Measurements from ENCODE around the gene CTBP2.

The CTBP2 gene

DNA sequence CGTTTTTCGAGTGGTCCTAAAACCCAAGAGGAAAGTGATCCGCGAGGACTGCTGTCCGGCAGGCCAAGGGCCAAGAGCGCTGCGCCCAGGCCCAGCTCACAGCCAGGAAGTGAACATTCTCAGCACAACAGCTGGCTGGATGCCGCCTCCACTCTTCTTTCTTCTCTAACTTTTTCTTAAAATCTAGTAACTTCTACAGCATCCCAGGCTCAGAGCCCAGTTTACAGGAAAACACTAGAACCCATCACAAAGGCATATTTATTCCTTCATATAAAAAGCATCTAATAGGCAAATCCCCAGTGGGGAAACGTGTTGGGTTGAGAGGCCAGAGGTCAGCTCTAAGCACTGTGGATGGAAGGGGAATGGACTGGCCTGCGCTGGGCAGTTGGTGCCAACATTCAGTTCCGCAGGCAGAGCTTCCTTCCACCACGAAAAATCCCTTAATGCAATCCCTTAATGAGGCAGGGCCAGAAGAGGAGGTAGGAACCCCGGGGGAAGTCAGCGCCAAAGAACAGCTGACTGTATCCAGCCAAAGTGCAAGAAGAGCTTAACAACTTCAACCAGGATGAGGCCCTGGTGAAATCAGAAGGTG lies 143.7 kb downstream of the CTBP2 start:
- DNase-seq = no peak

DNA sequence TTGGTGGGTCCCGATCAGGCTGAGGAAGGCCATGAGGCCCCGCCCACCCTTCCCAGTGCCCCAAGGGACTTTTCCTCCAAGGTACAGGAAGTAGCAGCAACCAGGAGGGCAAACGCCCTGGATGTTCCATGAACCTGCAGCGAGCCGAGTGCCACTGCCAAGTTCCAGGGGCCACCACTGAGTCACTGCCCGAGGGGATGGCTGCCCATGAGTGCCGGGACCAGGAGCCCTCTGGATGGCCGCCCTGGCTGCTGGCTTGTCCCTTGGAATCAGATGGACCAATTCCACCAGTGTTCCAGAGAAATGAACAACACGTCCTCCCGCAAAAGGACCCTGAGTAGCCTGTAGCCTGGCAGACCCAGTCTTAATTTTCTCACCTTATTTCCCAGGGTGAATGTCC lies 144.2 kb downstream of the CTBP2 start:
- no peak for DNase-seq

DNA sequence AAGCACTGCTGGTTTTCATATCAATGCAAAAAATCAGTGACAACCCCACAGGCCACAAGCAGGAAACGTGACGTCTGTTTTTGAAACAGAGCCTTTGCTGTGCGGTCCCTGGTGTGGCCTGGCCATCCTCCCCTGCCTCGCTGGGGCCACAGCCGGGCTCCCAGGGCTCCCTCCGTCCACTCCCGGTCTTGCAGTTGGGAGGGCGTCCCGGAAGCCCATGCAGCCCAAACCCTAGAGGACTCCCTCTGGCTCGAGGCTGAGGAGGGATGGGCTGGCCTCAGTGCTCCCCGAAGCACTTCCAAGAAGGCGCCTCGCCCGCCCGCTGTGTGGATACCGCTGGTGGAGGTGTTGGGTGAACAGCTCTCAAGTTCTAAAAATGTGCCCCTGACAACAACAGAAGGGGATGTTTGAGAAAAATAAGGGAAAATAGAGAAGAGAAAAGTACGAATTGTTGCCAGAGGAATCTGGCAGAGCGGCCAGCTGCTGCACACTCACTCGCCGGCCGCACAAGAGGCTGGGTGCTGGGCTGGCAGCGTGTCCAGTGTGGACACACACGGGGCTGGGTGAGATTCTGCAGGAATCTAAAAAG lies 144.9 kb downstream of the CTBP2 start:
- DNase-seq = no peak

DNA sequence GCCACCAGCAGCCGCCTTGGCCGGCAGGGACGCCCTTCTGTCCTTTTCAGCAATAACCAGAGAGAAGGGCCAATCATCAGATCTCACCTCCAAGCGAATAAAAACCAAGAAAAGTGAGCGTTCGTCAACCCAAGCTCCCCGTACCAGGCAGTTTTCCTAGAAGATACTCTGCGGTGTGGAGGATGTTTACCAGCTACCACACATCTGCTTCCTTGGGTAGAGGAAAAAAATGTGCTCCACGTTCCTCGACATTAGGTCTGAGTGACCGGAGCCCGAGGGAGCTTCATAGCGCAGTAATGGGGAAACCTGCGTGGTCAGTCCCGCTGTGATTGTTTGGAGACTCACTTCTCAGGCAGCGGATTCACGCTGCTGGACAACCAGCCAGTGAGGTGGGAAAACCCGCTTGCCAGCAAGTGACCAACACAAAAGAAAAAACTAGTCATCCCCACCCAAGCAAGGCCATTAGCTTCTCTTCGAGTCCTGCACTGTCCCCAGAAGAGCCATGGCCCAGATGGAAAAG lies 145.5 kb downstream of the CTBP2 start:
- no peak for DNase-seq

DNA sequence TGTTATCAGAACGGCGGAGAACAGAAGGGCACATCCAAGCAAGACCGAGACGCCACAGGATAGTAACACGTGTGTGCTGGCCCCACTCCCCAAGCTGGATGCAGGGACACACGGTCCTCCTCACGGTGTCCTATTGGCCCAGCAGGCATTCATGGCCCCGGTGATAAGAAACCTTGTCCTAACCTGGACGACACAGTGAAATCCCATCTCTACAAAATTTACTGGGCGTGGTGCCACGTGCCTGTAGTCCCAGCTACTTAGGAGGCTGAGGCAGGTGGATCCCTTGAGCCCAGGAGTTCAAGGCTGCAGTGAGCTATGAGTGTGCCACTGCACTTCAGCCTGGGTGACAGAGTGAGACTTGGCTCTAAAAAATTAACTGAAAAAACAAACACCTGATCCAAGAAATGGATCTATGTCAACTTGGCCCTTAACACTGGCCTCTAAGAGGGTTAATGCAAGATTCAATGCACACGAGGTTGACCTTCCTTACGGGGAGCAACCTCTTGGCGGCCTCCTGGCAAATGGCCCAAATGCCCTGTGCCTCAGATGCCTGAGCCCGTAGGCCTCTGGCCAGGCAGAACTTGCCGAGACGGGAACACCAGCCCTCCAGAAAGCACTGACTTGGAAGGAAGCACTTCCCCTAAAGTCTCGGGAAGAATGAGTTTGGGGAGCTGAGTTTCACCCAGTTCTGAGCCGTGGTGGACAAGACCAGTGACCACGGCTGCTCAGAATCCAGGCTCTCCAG lies 146.1 kb downstream of the CTBP2 start:
- DNase-seq = no peak

DNA sequence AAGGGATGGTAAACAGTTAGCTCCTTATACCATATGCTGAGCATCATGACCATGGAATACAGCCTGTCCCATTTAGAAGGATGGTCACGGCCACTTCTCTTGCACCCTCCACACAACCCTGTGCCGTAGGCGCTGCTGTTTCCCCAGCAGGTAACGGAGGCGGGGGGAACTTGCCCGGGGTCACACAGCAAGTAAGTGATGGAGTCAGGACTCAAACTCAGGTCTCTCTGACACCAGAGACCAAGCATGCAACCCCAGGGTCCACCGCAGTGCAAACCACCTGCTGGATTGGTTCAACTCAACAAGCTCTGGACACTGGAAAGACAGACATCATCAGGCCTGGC lies 146.9 kb downstream of the CTBP2 start:
- DNase-seq = no peak

DNA sequence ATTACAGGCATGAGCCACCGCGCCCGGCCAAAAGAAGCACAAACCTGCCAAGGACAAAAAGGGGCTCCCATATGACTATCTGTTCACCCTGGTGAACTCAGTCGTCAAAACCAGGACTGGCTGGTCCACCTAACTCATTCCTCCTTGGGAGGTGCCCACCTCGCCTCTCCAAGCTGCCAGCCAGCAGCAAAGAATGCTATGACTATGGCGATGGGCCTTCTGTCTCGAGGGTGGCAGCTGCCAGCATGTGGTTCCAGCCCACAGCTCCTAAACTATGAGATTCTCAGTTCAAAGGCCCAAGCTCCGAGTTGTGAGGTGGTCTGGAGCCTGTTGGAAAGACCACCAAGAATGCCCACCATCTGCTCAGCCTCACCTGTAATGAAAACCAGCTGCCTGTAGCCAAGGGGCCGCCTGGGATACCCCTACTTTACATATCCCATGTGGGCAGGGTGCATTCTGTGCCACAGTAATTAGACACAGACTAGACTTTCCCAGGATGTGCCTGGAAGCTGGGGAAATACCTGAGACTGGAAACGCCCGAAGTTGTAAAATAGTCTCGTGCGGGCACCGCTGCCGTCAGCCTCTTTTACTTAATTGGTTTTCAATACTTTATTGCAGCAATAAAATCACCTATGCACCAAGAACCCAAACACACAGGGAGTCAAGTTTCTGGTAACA lies 147.4 kb downstream of the CTBP2 start:
- no peak for DNase-seq

DNA sequence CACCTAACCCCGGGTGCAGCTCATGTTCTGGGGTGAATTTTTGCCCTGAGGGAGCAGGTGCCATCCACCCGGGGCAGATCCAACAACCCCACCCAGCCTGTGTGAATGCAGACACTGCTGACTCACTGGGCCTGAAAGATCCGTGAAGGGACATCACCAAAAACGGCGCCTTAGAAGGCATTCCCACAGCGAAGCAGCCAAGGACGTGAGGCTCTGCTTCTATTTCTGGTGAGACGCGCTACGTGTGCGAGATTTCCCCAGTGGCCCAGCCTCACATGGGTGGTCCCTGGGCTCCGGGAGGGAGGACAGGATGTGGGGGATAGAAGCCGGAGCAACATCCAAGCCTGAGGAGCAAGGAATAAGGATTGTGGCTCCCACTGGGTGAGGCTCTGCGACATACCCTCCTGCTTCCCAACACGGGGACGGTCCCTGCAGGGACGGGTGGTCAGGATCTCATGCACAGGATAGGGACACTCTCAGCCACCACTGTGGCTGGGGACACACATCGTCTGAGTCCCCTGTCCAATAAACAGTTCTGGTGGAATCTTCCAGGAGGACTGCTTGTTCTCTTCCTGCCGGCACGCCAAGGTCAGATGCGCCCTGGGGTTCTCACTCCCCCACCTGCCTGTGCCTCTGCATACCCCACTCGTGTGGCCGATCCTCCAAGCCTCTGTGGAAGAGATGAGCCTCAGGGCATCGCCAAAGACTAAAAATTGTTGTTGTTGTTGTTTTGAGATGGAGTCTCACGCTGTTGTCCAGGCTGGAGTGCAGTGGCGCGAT lies 148.2 kb downstream of the CTBP2 start:
- DNase-seq = no peak

DNA sequence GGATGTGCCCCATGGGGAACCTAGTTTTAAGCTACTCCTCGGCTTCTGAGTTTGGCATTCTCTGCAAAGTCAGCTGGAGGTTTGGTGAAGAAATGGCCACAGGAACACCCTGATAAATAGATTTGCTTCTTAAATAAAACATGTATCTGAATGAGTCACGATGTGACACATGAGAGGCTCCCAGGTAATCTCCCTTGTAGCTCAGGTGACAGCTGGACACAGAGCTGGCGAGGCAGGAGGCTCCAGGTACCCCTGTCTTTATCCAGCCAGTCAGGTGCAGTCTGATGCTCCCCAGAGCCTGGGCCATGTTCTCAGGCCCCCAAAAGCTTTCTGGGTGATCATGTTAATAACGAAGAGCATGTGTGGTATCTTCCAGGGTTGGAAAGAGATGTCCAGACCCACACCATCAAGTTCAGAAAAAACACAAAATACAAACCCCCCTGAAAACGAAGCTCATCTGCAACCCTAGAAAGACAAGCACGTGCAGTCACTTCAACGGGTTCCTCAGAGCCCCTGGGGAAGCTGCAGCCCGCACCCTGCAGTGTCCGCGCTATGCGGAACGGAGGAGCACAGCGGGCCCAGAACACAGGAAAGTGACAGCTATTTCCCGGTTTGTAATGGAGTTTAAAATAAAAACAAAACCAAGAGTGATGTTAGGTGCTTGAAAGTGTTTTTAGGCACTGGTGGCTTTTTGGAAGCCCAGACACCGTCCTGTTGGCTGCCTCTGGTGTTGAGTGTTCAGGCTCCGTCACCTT lies 149.0 kb downstream of the CTBP2 start:
- DNase-seq = no peak

DNA sequence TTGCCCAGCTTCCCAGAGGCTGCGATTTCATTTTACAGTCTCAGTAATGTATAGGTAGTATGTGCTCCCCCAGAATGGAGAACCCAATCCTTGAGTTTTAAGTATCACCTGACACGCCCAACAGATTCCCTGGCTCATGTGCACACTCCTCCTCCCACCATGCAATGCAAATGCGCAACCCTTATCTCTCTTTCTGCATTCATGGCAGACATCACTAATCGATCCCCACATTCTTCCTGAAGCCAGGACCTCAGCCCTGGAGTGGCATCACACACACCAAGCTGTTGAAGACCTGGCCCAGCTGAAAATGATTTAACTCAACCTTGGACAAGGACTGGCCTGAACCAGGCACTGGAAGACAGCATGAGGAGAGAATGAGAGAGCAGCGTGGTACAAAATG lies 150.0 kb downstream of the CTBP2 start:
- DNase-seq = no peak

DNA sequence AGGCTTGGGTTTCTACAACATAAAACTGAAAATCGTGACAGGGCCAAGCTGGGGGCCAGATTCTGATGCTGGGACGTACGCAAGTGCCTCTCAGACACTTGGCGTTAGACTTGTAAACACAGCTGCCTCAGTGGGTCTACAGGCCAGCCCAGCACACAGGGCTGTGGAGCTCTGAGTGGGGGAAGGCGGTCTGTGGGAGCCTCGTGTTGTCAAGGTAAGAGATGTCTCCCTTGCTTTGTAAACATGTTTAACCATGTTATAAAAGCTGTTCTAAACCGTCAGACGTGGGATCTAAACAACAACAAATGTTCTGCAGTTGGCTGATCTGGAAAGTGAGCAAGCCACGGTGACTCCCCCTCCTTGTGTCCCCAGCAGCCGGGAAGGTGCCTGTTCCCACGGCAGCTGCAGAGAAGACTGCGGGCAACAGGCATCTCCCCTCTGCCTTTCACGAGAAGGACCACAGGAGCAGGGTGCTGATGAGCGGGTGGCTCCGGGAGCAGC lies 150.7 kb downstream of the CTBP2 start:
- no peak for DNase-seq

DNA sequence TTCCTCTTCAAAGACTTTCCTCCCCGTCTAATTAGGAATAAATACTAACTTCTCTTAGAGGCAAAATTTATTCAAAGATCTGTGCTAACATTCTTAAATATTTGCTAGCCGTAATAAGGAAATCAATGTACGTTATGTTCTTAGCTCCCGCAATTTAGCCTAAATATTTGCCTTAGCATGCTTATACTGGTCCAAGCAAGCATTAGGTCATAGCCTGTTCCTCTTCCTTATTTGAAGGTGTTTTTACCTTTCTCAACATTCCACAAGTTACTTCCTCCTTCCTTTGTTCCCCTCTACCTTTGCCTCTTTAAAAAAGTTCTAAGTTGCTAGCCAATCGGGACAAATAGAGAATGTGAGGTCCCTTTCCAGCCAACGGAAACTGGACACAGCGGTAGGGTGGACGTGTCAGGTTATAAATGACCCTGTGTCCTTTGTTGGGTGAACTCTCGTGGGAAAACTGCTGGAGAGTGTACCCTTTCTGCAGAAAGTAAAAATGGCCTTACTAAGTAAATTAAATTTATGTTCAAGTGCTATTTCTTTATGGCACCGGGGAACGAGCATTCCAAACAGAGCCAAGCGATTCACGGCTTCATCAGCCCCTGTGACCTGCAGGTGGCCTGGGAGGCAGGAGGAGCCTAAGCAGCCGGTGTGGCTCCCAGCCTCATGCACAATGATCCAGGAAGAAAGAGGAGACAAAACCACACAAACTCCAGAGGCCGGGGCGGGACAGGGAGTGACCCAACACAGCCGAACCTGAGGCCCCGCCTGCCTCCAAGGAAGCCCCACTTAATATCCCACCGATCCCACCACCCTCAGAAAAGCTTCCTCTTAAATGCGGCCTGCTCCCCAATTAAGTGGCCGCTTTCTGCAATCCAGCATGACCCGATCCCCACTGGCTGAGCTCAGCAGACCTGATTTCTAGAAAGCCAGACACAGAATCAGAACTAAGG lies 151.4 kb downstream of the CTBP2 start:
- no peak for DNase-seq

DNA sequence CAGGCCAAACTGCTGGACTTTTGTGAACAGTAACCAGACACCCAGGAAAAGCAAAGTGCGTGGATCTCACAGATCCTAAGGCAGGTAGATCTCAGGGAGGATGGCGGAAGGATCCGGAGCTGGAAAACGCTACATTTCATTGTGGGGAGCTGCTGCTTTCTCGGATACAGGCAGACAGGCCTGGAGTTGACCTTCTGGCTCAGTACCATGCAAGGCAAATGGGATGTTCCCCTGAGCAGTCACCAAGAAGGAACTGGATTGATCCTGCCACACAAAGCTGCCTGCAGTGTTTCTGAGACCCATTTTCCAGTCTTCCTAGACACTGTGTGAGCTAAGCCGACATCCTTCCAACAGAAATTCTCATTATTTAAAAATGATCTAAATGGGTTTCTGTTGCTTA lies 152.9 kb downstream of the CTBP2 start:
- no peak for DNase-seq

DNA sequence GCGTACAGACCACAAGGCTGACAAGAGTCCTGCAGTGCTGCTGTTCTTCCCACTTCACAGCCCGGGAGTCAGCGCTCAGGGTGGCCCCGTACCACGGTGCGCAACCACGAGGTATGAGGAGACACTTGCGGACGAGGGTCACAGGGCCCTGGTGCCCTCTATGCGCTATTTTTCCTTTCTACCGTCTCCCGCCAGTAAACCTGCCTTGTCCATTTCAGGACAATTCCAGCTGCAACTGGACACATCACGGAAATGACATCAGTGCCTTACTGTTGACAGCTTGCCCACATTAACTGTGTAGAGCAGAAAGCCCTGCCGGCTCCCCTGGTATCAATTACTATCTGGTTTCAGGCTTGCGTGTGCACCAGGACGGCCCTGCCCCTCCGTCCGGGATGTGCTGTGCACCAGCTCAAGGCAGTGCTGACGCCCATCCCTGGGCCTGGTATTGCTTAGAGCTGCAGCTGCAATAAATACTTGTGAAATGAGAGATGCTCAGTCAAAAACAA lies 153.4 kb downstream of the CTBP2 start:
- no peak for DNase-seq

DNA sequence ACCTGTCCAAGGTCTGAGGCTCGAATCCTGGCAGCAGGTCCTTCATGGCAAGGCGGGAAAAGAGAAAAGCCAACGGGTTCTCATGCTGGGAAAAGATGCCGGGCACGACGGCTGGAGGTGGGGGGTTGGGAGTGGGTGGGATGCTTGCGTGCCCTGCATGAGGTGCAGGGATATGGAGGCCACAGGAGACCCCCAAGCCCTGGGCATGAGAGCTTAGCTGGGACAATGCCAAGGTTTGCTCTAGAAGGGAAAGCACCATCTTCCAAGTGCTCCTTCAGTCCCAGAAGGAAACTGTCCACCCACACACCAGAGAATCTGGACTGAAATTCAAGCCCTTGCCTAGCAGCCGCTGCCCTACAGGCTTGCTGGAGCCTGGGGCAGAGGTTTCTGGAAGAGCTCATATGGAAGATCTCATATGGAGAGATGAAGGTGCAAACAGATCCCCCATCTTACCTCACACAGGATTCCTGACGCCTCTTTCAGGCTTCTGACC lies 154.1 kb downstream of the CTBP2 start:
- no peak for DNase-seq

DNA sequence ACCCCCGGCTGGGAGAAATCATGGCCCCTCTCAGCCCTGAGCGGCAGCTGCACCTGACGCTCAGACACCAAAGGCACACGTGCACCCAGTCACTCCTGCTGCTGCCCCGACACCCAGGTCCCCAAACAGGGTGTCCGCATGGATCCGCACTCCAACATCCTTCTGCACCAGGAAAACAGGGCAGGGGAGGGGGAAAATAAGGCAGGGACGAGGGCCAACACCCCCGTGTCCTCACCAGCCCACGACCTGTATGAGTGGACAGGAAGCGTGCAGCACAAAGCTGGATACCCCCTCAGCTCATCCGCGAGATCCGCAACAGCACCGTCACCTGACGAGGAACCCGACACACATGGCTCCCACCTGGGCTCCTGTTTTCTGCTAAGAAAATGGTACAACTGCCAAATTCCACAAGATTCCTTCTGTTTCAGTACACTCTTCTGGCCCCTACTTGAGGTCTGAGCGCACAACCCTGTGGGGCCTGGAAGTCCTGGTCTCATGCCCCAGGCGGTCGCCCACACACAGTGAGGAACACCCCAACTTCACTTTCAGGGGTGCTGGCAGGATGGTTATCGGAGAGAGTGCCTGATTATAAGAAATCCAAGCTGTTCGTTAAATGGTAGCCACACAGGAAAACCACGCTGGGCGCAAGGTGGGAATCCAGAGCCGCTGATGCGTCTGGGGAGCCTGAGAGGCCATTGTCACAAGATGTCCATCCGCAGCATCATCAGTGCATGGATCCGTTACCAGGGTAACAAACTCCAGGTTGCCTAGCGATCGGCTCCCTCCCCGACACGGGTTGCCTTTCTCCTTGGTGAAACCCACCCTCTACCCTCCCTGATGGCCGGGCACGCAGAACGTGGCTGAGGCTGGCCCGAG lies 154.8 kb downstream of the CTBP2 start:
- no peak for DNase-seq

DNA sequence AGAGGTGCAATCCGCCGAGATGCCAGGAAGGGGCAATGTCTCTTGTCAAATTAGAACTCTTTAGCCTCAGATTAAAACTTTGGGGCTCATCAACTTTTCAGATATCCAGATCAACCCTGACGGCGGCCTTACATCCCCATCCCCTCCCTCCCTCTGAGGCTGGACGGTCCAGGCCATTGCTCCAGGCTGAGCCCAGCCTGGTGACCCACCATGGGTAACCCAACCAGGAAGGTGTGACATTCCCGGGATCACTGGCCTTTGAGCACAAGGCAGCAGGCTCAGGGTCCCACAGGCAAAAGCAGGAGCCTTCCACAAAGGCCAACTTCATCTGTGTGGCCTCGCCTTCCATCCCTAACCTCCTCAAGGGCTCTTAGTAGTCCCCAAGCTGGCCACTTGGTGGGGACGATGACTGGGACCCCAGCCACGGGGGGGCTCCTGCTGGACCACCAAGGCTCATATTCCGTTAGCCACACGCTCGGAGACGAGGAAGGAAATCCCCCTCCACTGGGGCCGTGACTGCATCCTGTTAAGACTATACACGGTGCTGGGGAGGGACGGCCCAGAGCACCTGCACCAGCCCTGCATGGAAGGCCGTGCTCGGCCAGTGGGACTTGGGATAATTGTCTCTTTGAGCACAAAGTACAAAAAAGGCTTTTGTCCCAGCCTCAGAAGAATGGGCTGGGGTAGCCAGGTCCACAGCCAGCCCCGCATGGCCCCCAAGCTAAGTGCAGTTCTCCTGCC lies 155.6 kb downstream of the CTBP2 start:
- DNase-seq = no peak

DNA sequence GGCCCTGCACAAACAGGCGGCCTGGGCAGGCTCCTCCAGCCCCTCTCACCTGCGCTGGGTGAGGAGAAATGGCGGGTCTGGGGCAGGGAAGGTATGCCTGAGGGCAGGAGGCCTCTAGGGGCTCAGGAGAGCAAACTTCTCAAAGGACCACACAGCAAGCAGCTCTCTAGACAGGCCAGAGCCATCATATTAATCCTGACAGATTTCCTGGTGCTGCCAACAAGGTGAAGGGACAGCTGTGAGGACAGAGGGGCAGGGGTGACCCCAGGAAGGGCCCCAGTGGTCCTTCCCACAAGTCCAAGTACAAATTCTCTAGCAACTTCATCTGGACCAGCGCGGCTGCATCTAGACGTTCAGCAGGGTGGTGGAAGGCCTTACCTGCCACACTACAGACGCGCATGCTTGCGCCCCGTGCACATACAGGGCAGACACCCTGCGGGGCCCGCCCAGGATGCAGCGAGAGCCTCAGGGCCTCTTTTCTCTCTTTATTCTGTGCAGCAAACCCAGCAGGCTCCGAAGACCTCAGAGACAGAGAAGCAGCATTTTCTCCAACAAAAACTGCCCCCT lies 156.4 kb downstream of the CTBP2 start:
- no peak for DNase-seq

Data from DMS 273 treated with DMSO at 0.1 percent for 48 hours (cell line).